H9 (cell line): ENCODE results near the gene TRPM2. TPM values are rescaled to one million over a fixed set of nuclear protein-coding genes. Genes with fewer than 3 reads are reported as not detected.

ENCODE experiments used
- DNase-seq: peaks from one replicate; pipeline ENCODE4 v3.0.0-alpha.2; 2017
- H2AFZ ChIP-seq: one replicate; pipeline ENCODE4 v1.6.1; 2013; ENCODE audit warnings: mild to moderate bottlenecking, low read length, control low read depth, moderate library complexity
- H2AK5ac ChIP-seq: 2 replicates; pipeline ENCODE4 v1.6.1; 2013; ENCODE audit warnings: low read length, control low read depth, mixed read lengths; ENCODE audit not compliant: insufficient read length
- H2BK120ac ChIP-seq: one replicate; pipeline ENCODE4 v1.6.1; 2013; ENCODE audit warnings: low read depth, mild to moderate bottlenecking, low read length, control low read depth, inconsistent platforms; ENCODE audit not compliant: poor library complexity, severe bottlenecking
- H2BK12ac ChIP-seq: 2 replicates; pipeline ENCODE4 v1.6.1; 2013; ENCODE audit warnings: low read length, control low read depth, mixed read lengths, low read depth; ENCODE audit not compliant: insufficient read length
- H2BK15ac ChIP-seq: 2 replicates; pipeline ENCODE4 v1.6.1; 2013; ENCODE audit warnings: low read depth, low read length, control low read depth
- H2BK20ac ChIP-seq: one replicate; pipeline ENCODE4 v1.6.1; 2013; ENCODE audit warnings: low read depth, mild to moderate bottlenecking, low read length, control low read depth, inconsistent platforms; ENCODE audit not compliant: poor library complexity, severe bottlenecking
- H2BK5ac ChIP-seq: 2 replicates; pipeline ENCODE4 v1.6.1; 2013; ENCODE audit warnings: low read length, control low read depth, mixed read lengths; ENCODE audit not compliant: insufficient read length
- H3K14ac ChIP-seq: 2 replicates; pipeline ENCODE4 v1.6.1; 2013; ENCODE audit warnings: low read length, control low read depth; ENCODE audit not compliant: insufficient read depth
- H3K18ac ChIP-seq: 2 replicates; pipeline ENCODE4 v1.6.1; 2013; ENCODE audit warnings: low read depth, mild to moderate bottlenecking, mixed read lengths, low read length, control low read depth; ENCODE audit not compliant: insufficient read length
- H3K23ac ChIP-seq: 2 replicates; pipeline ENCODE4 v1.6.1; 2013; ENCODE audit warnings: low read length, control low read depth, mixed read lengths, low read depth; ENCODE audit not compliant: insufficient read length
- H3K23me2 ChIP-seq: 2 replicates; pipeline ENCODE4 v1.6.1; 2013; ENCODE audit warnings: low read depth, mild to moderate bottlenecking, mixed read lengths, low read length, control low read depth; ENCODE audit not compliant: insufficient read length, poor library complexity, severe bottlenecking
- H3K27ac ChIP-seq: 2 replicates; pipeline ENCODE4 v1.5.1; 2013; ENCODE audit warnings: low read length, control low read depth, mixed read lengths, low read depth; ENCODE audit not compliant: insufficient read length
- H3K27me3 ChIP-seq: 2 replicates; pipeline ENCODE4 v1.6.1; 2013; ENCODE audit warnings: low read length, control low read depth, inconsistent platforms; ENCODE audit not compliant: insufficient read depth
- H3K4ac ChIP-seq: 2 replicates; pipeline ENCODE4 v1.6.1; 2013; ENCODE audit warnings: low read depth, mild to moderate bottlenecking, control low read depth, inconsistent platforms, low read length, moderate library complexity
- H3K4me1 ChIP-seq: 2 replicates; pipeline ENCODE4 v1.6.1; 2013; ENCODE audit warnings: low read length, control low read depth, inconsistent platforms; ENCODE audit not compliant: insufficient read depth
- H3K4me2 ChIP-seq: 2 replicates; pipeline ENCODE4 v1.6.1; 2013; ENCODE audit warnings: low read length, control low read depth, mixed read lengths; ENCODE audit not compliant: insufficient read length, insufficient read depth
- H3K56ac ChIP-seq: 2 replicates; pipeline ENCODE4 v1.6.1; 2013; ENCODE audit warnings: low read depth, mild to moderate bottlenecking, mixed read lengths, low read length, control low read depth; ENCODE audit not compliant: insufficient read length
- H3K79me1 ChIP-seq: 2 replicates; pipeline ENCODE4 v1.6.1; 2013; ENCODE audit warnings: low read depth, mild to moderate bottlenecking, moderate library complexity, low read length, control low read depth, inconsistent platforms; ENCODE audit not compliant: insufficient read depth, poor library complexity, severe bottlenecking
- H3K79me2 ChIP-seq: 2 replicates; pipeline ENCODE4 v1.6.1; 2013; ENCODE audit warnings: low read length, control low read depth, inconsistent platforms; ENCODE audit not compliant: insufficient read depth
- H3K9ac ChIP-seq: 2 replicates; pipeline ENCODE4 v1.6.1; 2013; ENCODE audit warnings: low read length, control low read depth, mixed read lengths; ENCODE audit not compliant: insufficient read length; ENCODE audit errors: extremely low read depth
- H3K9me3 ChIP-seq: one replicate; pipeline ENCODE4 v1.6.1; 2013; ENCODE audit warnings: low read depth, low read length, inconsistent platforms; ENCODE audit not compliant: control insufficient read depth
- H3T11ph ChIP-seq: one replicate; pipeline ENCODE4 v1.6.1; 2013; ENCODE audit warnings: mild to moderate bottlenecking, low read length, control low read depth, inconsistent platforms
- H4K20me1 ChIP-seq: one replicate; pipeline ENCODE4 v1.6.1; 2013; ENCODE audit not compliant: control insufficient read depth, insufficient read length, insufficient read depth
- H4K5ac ChIP-seq: 2 replicates; pipeline ENCODE4 v1.6.1; 2013; ENCODE audit warnings: low read depth, mild to moderate bottlenecking, mixed read lengths, low read length, control low read depth; ENCODE audit not compliant: insufficient read length
- H4K8ac ChIP-seq: replicated peaks from 2 replicates; pipeline ENCODE4 v1.6.1; 2013; ENCODE audit warnings: low read length, control low read depth, mixed read lengths, low read depth; ENCODE audit not compliant: insufficient read length
- H4K91ac ChIP-seq: 2 replicates; pipeline ENCODE4 v1.6.1; 2013; ENCODE audit warnings: low read depth, mild to moderate bottlenecking, moderate library complexity, mixed read lengths, low read length, control low read depth; ENCODE audit not compliant: insufficient read length
- H3K27ac Mint-ChIP-seq, 3 experiments: 2 replicates in 2 of 3; 3 replicates in 1 of 3; pipeline ENCODE4 v1.8.0; 2020 to 2021; ENCODE audit warnings: mixed read lengths in 3 of 3, mild to moderate bottlenecking in 1 of 3, moderate library complexity in 1 of 3
- H3K27me3 Mint-ChIP-seq: 2 replicates; pipeline ENCODE4 v1.8.0; 2021; ENCODE audit warnings: low read depth, mild to moderate bottlenecking, moderate library complexity, mixed read lengths
- H3K36me3 Mint-ChIP-seq, 3 experiments: 2 replicates in 2 of 3; 3 replicates in 1 of 3; pipeline ENCODE4 v1.8.0; 2020 to 2021; ENCODE audit warnings: low read depth in 3 of 3, mixed read lengths in 3 of 3; ENCODE audit not compliant: insufficient read depth in 1 of 3
- H3K4me1 Mint-ChIP-seq, 2 experiments: 2 replicates each; pipeline ENCODE4 v1.8.0; 2020; ENCODE audit warnings: mixed read lengths in 2 of 2
- H3K4me3 Mint-ChIP-seq, 2 experiments: 2 replicates in 1 of 2; 3 replicates in 1 of 2; pipeline ENCODE4 v1.8.0; 2020 to 2021; ENCODE audit warnings: mild to moderate bottlenecking in 2 of 2, mixed read lengths in 2 of 2, moderate library complexity in 1 of 2
- H3K9me3 Mint-ChIP-seq, 2 experiments: 2 replicates in 1 of 2; 3 replicates in 1 of 2; pipeline ENCODE4 v1.8.0; 2020; ENCODE audit warnings: mild to moderate bottlenecking in 2 of 2, mixed read lengths in 2 of 2, moderate library complexity in 1 of 2
- CTCF ChIP-seq: fragments of 200-600 bp; sonication (generic); conservative IDR thresholded peaks from 3 replicates; pipeline ENCODE4 v1.8.0; 2021; ENCODE audit warnings: antibody characterized with exemption, mild to moderate bottlenecking
- WGBS: extraction: QIAGEN DNeasy Blood & Tissue Kit; methylation state at CpG from one replicate; pipeline ENCODE4 v1.1.7; 2013; ENCODE audit warnings: missing lambda C conversion rate, low lambda C conversion rate, mixed read lengths; ENCODE audit not compliant: insufficient read length; ENCODE audit errors: extremely low coverage; 5-methylcytosine and 5-hydroxymethylcytosine counted together
- total RNA-seq: library from RNA; stranded (reverse); gene quantifications from 2 replicates; pipeline ENCODE4 v1.2.1, GENCODE V29; 2021

TRPM2 gene
- total RNA-seq, 1 experiment from 2014 or later: 0.68 TPM

- Histone ChIP-seq H3K4me2 (no peak overlapping the region), H2AK5ac (no peak overlapping the region), H3K23ac (no peak overlapping the region), H3K27ac (no peak overlapping the region), H4K91ac (no peak overlapping the region), H2AFZ (no peak overlapping the region), H2BK120ac (no peak overlapping the region), H3K23me2 (no peaks in the 10 kb centered on the region), H2BK5ac (no peak overlapping the region), H3K14ac (no peak overlapping the region), H3K9ac (no peak overlapping the region), H3K9me3 (no peaks in the 10 kb centered on the region), H3K18ac (no peak overlapping the region), H2BK15ac (no peak overlapping the region), H3K79me1 (no peaks in the 10 kb centered on the region), H3K4ac (no peak overlapping the region), H3K4me1 (no peaks in the 10 kb centered on the region), H3K79me2 (no peaks in the 10 kb centered on the region), H3T11ph (no peak overlapping the region), H2BK12ac (no peak overlapping the region), H3K27me3 (no peaks in the 10 kb centered on the region), H4K20me1 (no peaks in the 10 kb centered on the region), H4K5ac (no peak overlapping the region), H3K56ac (no peak overlapping the region), H2BK20ac (no peak overlapping the region), H4K8ac (no peak overlapping the region)
- Mint-ChIP-seq H3K27ac (no peak overlapping the region), H3K4me1 (peaks cover 0 to 3% of the 10 kb centered on the region in 2 experiments; a peak in 1 of 4 replicates), H3K9me3 (peaks cover 0 to 9% of the 10 kb centered on the region in 2 experiments; a peak in 3 of 5 replicates), H3K4me3 (no peak overlapping the region), H3K36me3 (no peaks in the 10 kb centered on the region; a peak in 1 of 7 replicates), H3K27me3 (peaks cover 9% of the 10 kb centered on the region)
- no peak for TF ChIP-seq CTCF
- no peak for DNase-seq
- no CpG with 5 or more reads among the region's 8 CpGs for WGBS
These were observed 6.0 kb downstream of the TRPM2 start for GRCh38 chr21:44359396-44359795.
